Measurements from ENCODE around the gene ANGPTL4. TPM values are rescaled to one million over a fixed set of nuclear protein-coding genes. Genes with fewer than 3 reads are reported as not detected.

The ANGPTL4 gene
- total and polyA plus RNA-seq, 2 of the 13 experiments (the other 11 are each of a cell fraction or from before 2014, with no cell fraction given) = 0.80 to 21.7 TPM

- TF ChIP-seq ZNF282 (IDR thresholded peaks at IDR 0.05; ENCODE audit: partially characterized antibody) (no peak), SMC3 (IDR thresholded peaks at IDR 0.05; ENCODE audit: low read length) (no peak), JUNB (CRISPR knock-in tag; IDR thresholded peaks at IDR 0.05; ENCODE audit: borderline replicate concordance) (no peak), HDAC2 (CRISPR knock-in tag; IDR thresholded peaks at IDR 0.05) (no peak), ZFP41 (CRISPR knock-in tag; IDR thresholded peaks at IDR 0.05; ENCODE audit: borderline replicate concordance) (no peak), SATB2 (CRISPR knock-in tag; IDR thresholded peaks at IDR 0.05) (no peak), ZSCAN21 (CRISPR knock-in tag; IDR thresholded peaks at IDR 0.05; ENCODE audit: borderline replicate concordance) (no peak), NFYB (CRISPR knock-in tag; IDR thresholded peaks at IDR 0.05) (no peak), NR2F6 (IDR thresholded peaks at IDR 0.05) (peak; percentile 42; the same call in 1 of the 2 replicates), NR2F6 (CRISPR knock-in tag; IDR thresholded peaks at IDR 0.05) (no peak), NFRKB (IDR thresholded peaks at IDR 0.05) (no peak), CENPBD1 (CRISPR knock-in tag; IDR thresholded peaks at IDR 0.05; ENCODE audit: borderline replicate concordance, low read depth) (no peak), ZNF564 (CRISPR knock-in tag; IDR thresholded peaks at IDR 0.05) (no peak), SETDB1 (CRISPR knock-in tag; IDR thresholded peaks at IDR 0.05; ENCODE audit: borderline replicate concordance) (no peak), CHD4 (IDR thresholded peaks at IDR 0.05; ENCODE audit: borderline replicate concordance, low read length) (no peak), NFKB2 (CRISPR knock-in tag; IDR thresholded peaks at IDR 0.05; ENCODE audit: borderline replicate concordance) (no peak), ZNF780A (CRISPR knock-in tag; IDR thresholded peaks at IDR 0.05) (no peak), GATAD2A (CRISPR knock-in tag; IDR thresholded peaks at IDR 0.05) (peak; percentile 39), SAFB2 (CRISPR knock-in tag; IDR thresholded peaks at IDR 0.05; ENCODE audit: borderline replicate concordance, low read depth) (no peak), ZNF24 (IDR thresholded peaks at IDR 0.05) (no peak), MIXL1 (CRISPR knock-in tag; IDR thresholded peaks at IDR 0.05) (no peak), ZNF775 (CRISPR knock-in tag; IDR thresholded peaks at IDR 0.05; ENCODE audit: borderline replicate concordance) (no peak), RBFOX2 (IDR thresholded peaks at IDR 0.05; ENCODE audit: low read depth, low read length) (no peak), LRRFIP1 (CRISPR knock-in tag; conservative IDR thresholded peaks at IDR 0.05) (no peak), CCDC6 (CRISPR knock-in tag; IDR thresholded peaks at IDR 0.05) (no peak), NR2C2 (CRISPR knock-in tag; IDR thresholded peaks at IDR 0.05; ENCODE audit: borderline replicate concordance) (peak; percentile 60; the same call in 1 of the 2 replicates), HNRNPH1 (optimal IDR thresholded peaks at IDR 0.05; ENCODE audit: low read depth, low read length) (no peak), MLXIP (CRISPR knock-in tag; IDR thresholded peaks at IDR 0.05; ENCODE audit: borderline replicate concordance) (no peak)
These were observed 23.4 kb upstream of the ANGPTL4 start (continued) for GRCh38 chr19:8340341-8341096.
